A673 (cell line): ENCODE data around the gene YWHAG. TPM values are rescaled to one million over a fixed set of nuclear protein-coding genes. Genes with fewer than 3 reads are reported as not detected.
"Not testable (repeated sequence)": the region's sequence is repeated elsewhere in the genome, so short reads cannot be mapped to it uniquely, and the experiment has no call there.

ENCODE experiments used
- BruUV-seq: library from RNA; stranded (reverse); fragments of 400-500 nt; replicated peaks from 2 replicates; lab custom pipeline; 2021; lab: Mats Ljungman, UMichigan
- CTCF ChIA-PET: fragments of 300-600 bp; sonication (Branson Sonifier 250); formaldehyde crosslinking; loops from one replicate; lab custom pipeline; 2022; ENCODE audit warnings: antibody characterized with exemption; lab: Charles Lee
- POLR2A ChIA-PET: fragments of 300-600 bp; sonication (Branson Sonifier 250); formaldehyde crosslinking; loops from one replicate; lab custom pipeline; 2022; ENCODE audit warnings: antibody characterized with exemption; ENCODE audit not compliant: low non-redundant PET; lab: Charles Lee
- DNase-seq: peaks from one replicate; pipeline ENCODE4 v3.0.0-alpha.2; 2015; ENCODE audit warnings: low spot score
- H3K27ac ChIP-seq: fragments of 200-600 bp; sonication (generic); 2 replicates; pipeline ENCODE4 v1.5.1; 2016; ENCODE audit warnings: mixed run types, low read depth, mild to moderate bottlenecking, mixed read lengths, antibody characterized with exemption, low read length; ENCODE audit not compliant: poor library complexity, severe bottlenecking
- H3K27me3 ChIP-seq: fragments of 200-600 bp; sonication (generic); replicated peaks from 2 replicates; pipeline ENCODE4 v1.6.1; 2017; ENCODE audit warnings: mixed run types, low read depth, mild to moderate bottlenecking, mixed read lengths, antibody characterized with exemption, low read length; ENCODE audit not compliant: insufficient read depth, poor library complexity
- H3K36me3 ChIP-seq: fragments of 200-600 bp; sonication (generic); 2 replicates; pipeline ENCODE4 v1.6.1; 2016; ENCODE audit warnings: mixed run types, mild to moderate bottlenecking, mixed read lengths, antibody characterized with exemption, low read length; ENCODE audit not compliant: insufficient read depth, poor library complexity, severe bottlenecking
- H3K4me1 ChIP-seq: fragments of 200-600 bp; sonication (generic); 2 replicates; pipeline ENCODE4 v1.6.1; 2017; ENCODE audit warnings: mixed run types, mild to moderate bottlenecking, mixed read lengths, antibody characterized with exemption, low read length; ENCODE audit not compliant: insufficient read depth, poor library complexity, severe bottlenecking
- H3K4me3 ChIP-seq: fragments of 200-600 bp; sonication (generic); 2 replicates; pipeline ENCODE4 v1.5.1; 2016; ENCODE audit warnings: low read depth, mixed run types, mild to moderate bottlenecking, mixed read lengths, low read length; ENCODE audit not compliant: poor library complexity, severe bottlenecking
- H3K9me3 ChIP-seq: fragments of 200-600 bp; sonication (generic); 2 replicates; pipeline ENCODE4 v1.6.1; 2016; ENCODE audit warnings: mixed run types, low read depth, mild to moderate bottlenecking, mixed read lengths, antibody characterized with exemption, low read length; ENCODE audit not compliant: poor library complexity, severe bottlenecking
- EZH2 ChIP-seq: fragments of 200-600 bp; sonication (generic); IDR thresholded peaks from 2 replicates; pipeline ENCODE4 v1.6.1; 2017; ENCODE audit warnings: borderline replicate concordance, low read depth, mild to moderate bottlenecking, mixed read lengths, antibody characterized with exemption, low read length; ENCODE audit not compliant: poor library complexity, severe bottlenecking
- intact Hi-C: fragments of 100-400 bp; cut with micrococcal nuclease; formaldehyde crosslinking; loops from one replicate; pipeline ENCODE4 v1.10.0; 2022; ENCODE audit not compliant: unreplicated experiment
- total RNA-seq: library from RNA; stranded (reverse); gene quantifications from 2 replicates; pipeline ENCODE4 v1.2.3, GENCODE V29; 2021
- TF ChIP-seq, protein P1 (sequence below): fragments of 300-800, 200-600 bp; sonication (generic); conservative IDR thresholded peaks from 2 replicates; pipeline ENCODE4 v1.5.1; 2017; ENCODE audit warnings: low read depth, mild to moderate bottlenecking, antibody characterized with exemption, low read length, moderate library complexity, mixed read lengths

Gene YWHAG
- total RNA-seq, 1 experiment from 2014 or later, result 249 TPM

DNA sequence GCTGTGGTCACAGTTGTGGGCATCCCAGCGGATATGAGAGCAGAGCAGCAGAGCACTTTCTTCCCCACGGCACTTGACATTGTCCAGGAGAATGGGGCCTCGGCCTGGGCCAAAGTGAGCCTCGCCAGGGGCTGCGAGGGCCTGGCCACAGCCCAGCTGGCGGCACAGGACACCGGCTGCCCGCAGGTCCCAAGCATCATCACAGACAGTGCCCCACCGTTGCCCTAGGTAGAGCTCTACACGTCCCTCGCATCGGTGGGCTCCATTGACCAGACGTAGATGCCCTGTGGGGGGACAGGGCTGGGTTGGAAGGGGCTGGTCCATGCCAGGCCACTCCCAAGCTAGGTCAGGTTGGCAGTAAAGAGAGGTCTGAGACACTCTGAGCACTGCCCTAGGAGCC is 31.3 kb upstream of the YWHAG start:
- no TSS peak for BruUV-seq
- CTCF ChIA-PET, result no interaction called here
- POLR2A ChIA-PET, result no interaction called here

DNA sequence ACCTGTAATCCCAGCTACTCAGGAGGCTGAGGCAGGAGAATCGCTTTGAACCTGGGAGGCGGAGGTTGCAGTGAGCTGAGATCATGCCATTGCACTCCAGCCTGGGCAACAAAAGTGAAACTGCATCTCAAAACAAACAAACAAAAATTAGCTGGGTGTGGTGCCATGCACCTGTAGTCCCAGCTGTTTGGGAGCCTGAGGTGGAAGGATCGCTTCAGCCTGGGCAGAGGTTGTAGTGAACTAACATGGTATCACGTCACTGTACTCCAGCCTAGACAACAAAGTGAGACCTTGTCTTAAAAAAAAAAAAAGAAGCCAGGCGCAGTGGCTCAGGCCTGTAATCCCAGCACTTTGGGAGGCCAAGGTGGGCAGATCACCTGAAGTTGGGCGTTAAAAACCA is 29.0 kb upstream of the YWHAG start:
- POLR2A ChIA-PET, H3K27ac ChIP-seq, H3K27me3 ChIP-seq, DNase-seq, H3K36me3 ChIP-seq, H3K4me3 ChIP-seq, H3K9me3 ChIP-seq, BruUV-seq, H3K4me1 ChIP-seq, intact Hi-C loops, CTCF ChIA-PET: not testable (repeated sequence)

More for the DNA sequence above, 31.3 kb upstream of the YWHAG start:
- intact Hi-C loops, result no loop called here
- TF ChIP-seq, protein P1, sequence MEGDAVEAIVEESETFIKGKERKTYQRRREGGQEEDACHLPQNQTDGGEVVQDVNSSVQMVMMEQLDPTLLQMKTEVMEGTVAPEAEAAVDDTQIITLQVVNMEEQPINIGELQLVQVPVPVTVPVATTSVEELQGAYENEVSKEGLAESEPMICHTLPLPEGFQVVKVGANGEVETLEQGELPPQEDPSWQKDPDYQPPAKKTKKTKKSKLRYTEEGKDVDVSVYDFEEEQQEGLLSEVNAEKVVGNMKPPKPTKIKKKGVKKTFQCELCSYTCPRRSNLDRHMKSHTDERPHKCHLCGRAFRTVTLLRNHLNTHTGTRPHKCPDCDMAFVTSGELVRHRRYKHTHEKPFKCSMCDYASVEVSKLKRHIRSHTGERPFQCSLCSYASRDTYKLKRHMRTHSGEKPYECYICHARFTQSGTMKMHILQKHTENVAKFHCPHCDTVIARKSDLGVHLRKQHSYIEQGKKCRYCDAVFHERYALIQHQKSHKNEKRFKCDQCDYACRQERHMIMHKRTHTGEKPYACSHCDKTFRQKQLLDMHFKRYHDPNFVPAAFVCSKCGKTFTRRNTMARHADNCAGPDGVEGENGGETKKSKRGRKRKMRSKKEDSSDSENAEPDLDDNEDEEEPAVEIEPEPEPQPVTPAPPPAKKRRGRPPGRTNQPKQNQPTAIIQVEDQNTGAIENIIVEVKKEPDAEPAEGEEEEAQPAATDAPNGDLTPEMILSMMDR, result no peak
- no peak for TF ChIP-seq EZH2
- no peaks in the 10 kb centered on the region for H3K9me3 ChIP-seq
- H3K4me3 ChIP-seq, result no peak overlapping the region
- H3K27me3 ChIP-seq, result no peaks in the 10 kb centered on the region
- H3K27ac ChIP-seq, result no peak overlapping the region
- DNase-seq, result no peak
- no peaks in the 10 kb centered on the region for H3K36me3 ChIP-seq
- no peaks in the 10 kb centered on the region for H3K4me1 ChIP-seq

DNA sequence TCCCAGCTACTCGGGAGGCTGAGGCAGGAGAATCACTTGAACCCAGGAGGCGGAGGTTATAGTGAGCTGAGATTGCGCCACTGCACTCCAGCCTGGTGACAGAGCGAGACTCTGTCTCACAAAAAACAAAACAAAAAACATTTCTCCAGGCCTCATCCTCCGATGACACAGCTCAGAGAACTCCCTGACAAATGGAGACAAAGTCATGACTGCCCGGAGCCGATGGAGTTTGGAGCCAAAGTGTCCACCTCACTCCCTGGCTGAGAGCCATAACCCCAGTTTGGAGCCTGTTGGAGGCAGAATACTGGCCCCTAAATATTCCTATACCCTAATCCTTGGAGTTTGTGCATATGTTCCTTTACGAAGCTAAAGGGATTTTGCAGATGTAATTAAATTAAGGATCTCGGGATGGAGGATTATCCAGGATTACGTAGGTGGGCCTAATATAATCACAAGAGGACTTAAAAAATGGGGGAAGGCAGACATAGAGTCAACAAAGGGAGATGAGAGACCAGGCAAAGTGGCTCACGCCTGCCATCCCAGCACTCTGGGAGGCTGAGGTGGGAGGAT is 28.0 kb upstream of the YWHAG start:
- TF ChIP-seq, protein P1, result no peak
- no peak for TF ChIP-seq EZH2
- POLR2A ChIA-PET, result no interaction called here
- CTCF ChIA-PET, result interaction anchor here (0.6 kb wide), 2 partner anchors 11 to 21 kb away, joined by 5 to 9 read pairs; no protein-coding TSS in a partner anchor
- H3K36me3 ChIP-seq, result no peaks in the 10 kb centered on the region
- BruUV-seq, result no TSS peak
- H3K4me3 ChIP-seq, result no peak overlapping the region
- H3K27me3 ChIP-seq, result no peaks in the 10 kb centered on the region
- DNase-seq, result no peak
- H3K4me1 ChIP-seq, result no peaks in the 10 kb centered on the region
- no peak overlapping the region for H3K27ac ChIP-seq
- intact Hi-C loops, result no loop called here
- no peaks in the 10 kb centered on the region for H3K9me3 ChIP-seq
